ENCODE data around the gene UBE4B. TPM values are rescaled to one million over a fixed set of nuclear protein-coding genes. Genes with fewer than 3 reads are reported as not detected.

UBE4B gene
- total and polyA plus RNA-seq, 9 of the 15 experiments (the other 6 are each of a cell fraction or from before 2014, with no cell fraction given): 11.7 to 73.7 (median 40.1) TPM

- TF ChIP-seq EP400 (IDR thresholded peaks at IDR 0.05): peak; percentile 16; the same call in 1 of the 2 replicates
- no peak; the same call in 1 of the 2 replicates for TF ChIP-seq ZBTB7A (IDR thresholded peaks at IDR 0.05; ENCODE audit: borderline replicate concordance, control insufficient read depth, low read depth, low read length)
- TF ChIP-seq SAFB2 (IDR thresholded peaks at IDR 0.05; ENCODE audit: borderline replicate concordance, low read depth, low read length, severe bottlenecking): no peak
- no peak for TF ChIP-seq ZBTB49 (CRISPR knock-in tag; IDR thresholded peaks at IDR 0.05; ENCODE audit: borderline replicate concordance)
- no peak for TF ChIP-seq RFX1 (IDR thresholded peaks at IDR 0.05)
- TF ChIP-seq ZNF311 (CRISPR knock-in tag; IDR thresholded peaks at IDR 0.05): no peak
- TF ChIP-seq ZNF184 (CRISPR knock-in tag; IDR thresholded peaks at IDR 0.05): no peak
- no peak for TF ChIP-seq NEUROD1 (IDR thresholded peaks at IDR 0.05; ENCODE audit: borderline replicate concordance, low read depth, low read length, partially characterized antibody)
- TF ChIP-seq TCF3 (CRISPR knock-in tag; IDR thresholded peaks at IDR 0.05): 0 out of 2 replicates have a peak, but pooled peaks have one; percentile 5
- no peak for TF ChIP-seq ELK1 (CRISPR knock-in tag; IDR thresholded peaks at IDR 0.05)
- no peak for TF ChIP-seq FIP1L1 (IDR thresholded peaks at IDR 0.05; ENCODE audit: low read depth, low read length, poor library complexity, severe bottlenecking)
- TF ChIP-seq TCF7L2 (IDR thresholded peaks at IDR 0.05; ENCODE audit: low read depth, low read length): no peak
- TF ChIP-seq ZFP1 (CRISPR knock-in tag; IDR thresholded peaks at IDR 0.05): no peak
- TF ChIP-seq NR4A1 (CRISPR knock-in tag; IDR thresholded peaks at IDR 0.05): no peak
- no peak for TF ChIP-seq NR4A1 (tag; IDR thresholded peaks at IDR 0.05)
- TF ChIP-seq SNIP1 (IDR thresholded peaks at IDR 0.05; ENCODE audit: low read depth): no peak
- 0 out of 2 replicates have a peak, but pooled peaks have one; percentile 3 for TF ChIP-seq ARID4B (CRISPR knock-in tag; IDR thresholded peaks at IDR 0.05)
- no peak for TF ChIP-seq SMARCA5 (IDR thresholded peaks at IDR 0.05)
- TF ChIP-seq ZNF143 (CRISPR knock-in tag; IDR thresholded peaks at IDR 0.05): no peak
- no peak for TF ChIP-seq NR2F6 (CRISPR knock-in tag; IDR thresholded peaks at IDR 0.05)
These were observed 178.4 kb downstream of the UBE4B start (continued) for GRCh38 chr1:10210841-10211804.

Measured in K562 (cell line).